ENCODE measurements around the gene PPP2R5C.

The PPP2R5C gene

GRCh38 chr14:101834800-101835547, 73.5 kb downstream of the PPP2R5C start:
- H3K4me2 ChIP-seq (ENCODE audit: insufficient read depth, low read length): no peak overlapping the region
- no peak overlapping the region for H3K27ac ChIP-seq (ENCODE audit: low read length)
- ATAC-seq (ENCODE audit: insufficient read depth, low read depth) (no peak), DNase-seq (no peak)
- H3K9me3 ChIP-seq (ENCODE audit: insufficient read depth, low read length, severe bottlenecking): no peaks in the 10 kb centered on the region
- no peak overlapping the region for H2AFZ ChIP-seq (ENCODE audit: low read depth, low read length)
- no peak overlapping the region for H3K4me3 ChIP-seq (ENCODE audit: low read depth in 1 of 2, low read length in 2 of 2)
- no peak overlapping the region for H3K9ac ChIP-seq (ENCODE audit: low read depth, low read length)
- H4K20me1 ChIP-seq (ENCODE audit: insufficient read depth, low read length): peaks cover 75% of the 10 kb centered on the region
- H3K36me3 ChIP-seq (ENCODE audit: insufficient read depth, low read length): peaks cover 39% of the 10 kb centered on the region
- H3K4me1 ChIP-seq (ENCODE audit: insufficient read depth, low read length): peaks cover 34% of the 10 kb centered on the region
- peaks cover 98% of the 10 kb centered on the region for H3K79me2 ChIP-seq (ENCODE audit: insufficient read depth, low read length)
- TF ChIP-seq CTCF (IDR thresholded peaks at IDR 0.05; ENCODE audit: borderline replicate concordance, extremely low read depth, low read length, poor library complexity, severe bottlenecking) (no peak), EZH2 (IDR thresholded peaks at IDR 0.05; ENCODE audit: borderline replicate concordance, low read depth, low read length, severe bottlenecking) (no peak)
- no peaks in the 10 kb centered on the region for H3K27me3 ChIP-seq (ENCODE audit: insufficient read depth, low read length, poor library complexity)

- no peak for DNase-seq
- Histone ChIP-seq H3K4me1 (ENCODE audit: insufficient read depth, low read length) (peaks cover 36% of the 10 kb centered on the region), H3K27ac (ENCODE audit: low read length) (no peak overlapping the region), H2AFZ (ENCODE audit: low read depth, low read length) (no peak overlapping the region), H3K27me3 (ENCODE audit: insufficient read depth, low read length, poor library complexity) (no peaks in the 10 kb centered on the region), H3K4me2 (ENCODE audit: insufficient read depth, low read length) (no peak overlapping the region), H4K20me1 (ENCODE audit: insufficient read depth, low read length) (peaks cover 75% of the 10 kb centered on the region), H3K4me3 (ENCODE audit: low read depth in 1 of 2, low read length in 2 of 2) (no peak overlapping the region), H3K9me3 (ENCODE audit: insufficient read depth, low read length, severe bottlenecking) (no peaks in the 10 kb centered on the region), H3K79me2 (ENCODE audit: insufficient read depth, low read length) (peaks cover 98% of the 10 kb centered on the region), H3K36me3 (ENCODE audit: insufficient read depth, low read length) (peaks cover 34% of the 10 kb centered on the region), H3K9ac (ENCODE audit: low read depth, low read length) (no peak overlapping the region)
- no peak for TF ChIP-seq EZH2 (IDR thresholded peaks at IDR 0.05; ENCODE audit: borderline replicate concordance, low read depth, low read length, severe bottlenecking)
- TF ChIP-seq CTCF (IDR thresholded peaks at IDR 0.05; ENCODE audit: borderline replicate concordance, extremely low read depth, low read length, poor library complexity, severe bottlenecking): no peak
- no peak for ATAC-seq (ENCODE audit: insufficient read depth, low read depth)
These were observed 74.1 kb downstream of the PPP2R5C start for GRCh38 chr14:101835566-101835965.

GRCh38 chr14:101836135-101836534, 74.6 kb downstream of the PPP2R5C start:
- H3K36me3 ChIP-seq (ENCODE audit: insufficient read depth, low read length): peaks cover 38% of the 10 kb centered on the region
- H3K4me1 ChIP-seq (ENCODE audit: insufficient read depth, low read length): peaks cover 42% of the 10 kb centered on the region
- no peak overlapping the region for H3K27ac ChIP-seq (ENCODE audit: low read length)

More at GRCh38 chr14:101836135-101836534, 74.6 kb downstream of the PPP2R5C start:
- no peak for DNase-seq
- Histone ChIP-seq H3K79me2 (ENCODE audit: insufficient read depth, low read length) (peaks cover 98% of the 10 kb centered on the region), H2AFZ (ENCODE audit: low read depth, low read length) (no peak overlapping the region), H3K4me2 (ENCODE audit: insufficient read depth, low read length) (no peak overlapping the region), H3K9me3 (ENCODE audit: insufficient read depth, low read length, severe bottlenecking) (no peaks in the 10 kb centered on the region), H3K4me3 (ENCODE audit: low read depth in 1 of 2, low read length in 2 of 2) (no peak overlapping the region), H4K20me1 (ENCODE audit: insufficient read depth, low read length) (peaks cover 76% of the 10 kb centered on the region), H3K9ac (ENCODE audit: low read depth, low read length) (no peak overlapping the region), H3K27me3 (ENCODE audit: insufficient read depth, low read length, poor library complexity) (no peaks in the 10 kb centered on the region)
- TF ChIP-seq CTCF (IDR thresholded peaks at IDR 0.05; ENCODE audit: borderline replicate concordance, extremely low read depth, low read length, poor library complexity, severe bottlenecking) (no peak), EZH2 (IDR thresholded peaks at IDR 0.05; ENCODE audit: borderline replicate concordance, low read depth, low read length, severe bottlenecking) (no peak)
- ATAC-seq (ENCODE audit: insufficient read depth, low read depth): no peak

Data from DND-41 (cell line).